GM23248 (cell line): ENCODE measurements around the gene PERCC1.
"Not testable (repeated sequence)": the region's sequence is repeated elsewhere in the genome, so short reads cannot be mapped to it uniquely, and the experiment has no call there.

Experiments used
- EZH2 ChIP-seq: fragments of 200-600 bp; sonication (generic); IDR thresholded peaks from 2 replicates; pipeline ENCODE4 v1.6.1; 2018; ENCODE audit warnings: antibody characterized with exemption, mild to moderate bottlenecking; ENCODE audit not compliant: insufficient read depth, poor library complexity, severe bottlenecking
- EZH2phosphoT487 ChIP-seq: fragments of 200-600 bp; sonication (generic); IDR thresholded peaks from 2 replicates; pipeline ENCODE4 v1.6.1; 2018; ENCODE audit warnings: antibody characterized with exemption, moderate library complexity, mild to moderate bottlenecking, low read depth; ENCODE audit not compliant: insufficient read depth

DNA sequence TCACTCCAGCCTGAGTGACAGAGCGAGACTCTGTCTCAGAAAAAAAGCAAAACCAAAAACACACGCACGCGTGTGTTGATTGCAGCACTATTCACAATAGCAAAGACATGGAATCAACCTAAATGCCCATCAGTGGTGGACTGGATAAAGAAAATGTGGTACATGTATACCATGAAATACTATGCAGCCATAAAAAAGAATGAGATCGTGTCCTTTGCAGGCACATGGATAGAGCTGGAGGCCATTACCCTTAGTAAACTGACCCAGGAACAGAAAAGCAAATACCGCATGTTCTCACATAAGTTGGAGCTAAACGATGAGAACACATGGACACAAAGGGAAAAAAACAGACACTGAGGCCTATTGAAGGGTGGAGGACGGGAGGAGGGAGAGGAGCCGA lies 48.1 kb downstream of the PERCC1 start:
- not testable (repeated sequence) for TF ChIP-seq EZH2phosphoT487, EZH2
